Ovary (tissue), 3 donors: ENCODE results near the gene ZC3H7A.

Experiments
- CTCF ChIP-seq, 3 donors: fragments of 450-650 bp in 2 of 3; fragments of 200-600 bp in 1 of 3; IDR thresholded peaks; one replicate each; pipeline versions ENCODE4 v1.5.1 to v1.8.0; 2016 to 2022; ENCODE audit warnings: antibody characterized with exemption in 3 of 3, mild to moderate bottlenecking in 1 of 3
- POLR2A ChIP-seq: fragments of 450-650 bp; IDR thresholded peaks from one replicate; pipeline ENCODE4 v1.6.1; 2017; ENCODE audit warnings: antibody characterized with exemption, mild to moderate bottlenecking, moderate library complexity
- donor health status: DM: no; HTN: no; CAD: no.

- TF ChIP-seq CTCF (IDR thresholded peaks at IDR 0.05) (no peak), POLR2A (no peak)
These were observed 8.5 kb upstream of the ZC3H7A start for GRCh38 chr16:11805556-11805955.
